Thyroid gland (tissue), 4 donors: ENCODE results near the gene TMSB4X. TPM values are rescaled to one million over a fixed set of nuclear protein-coding genes. Genes with fewer than 3 reads are reported as not detected.

Experiments used
- DNase-seq, 2 donors: peaks; one replicate each; pipeline ENCODE4 v3.0.0-alpha.2; 2019
- H3K27ac ChIP-seq, 3 donors: fragments of 200-600 bp; sonication (generic); 1 replicate in 2 of 3; 2 replicates in 1 of 3; pipeline ENCODE4 v1.5.1; 2016 to 2019; ENCODE audit warnings: mild to moderate bottlenecking in 1 of 3, moderate library complexity in 1 of 3
- H3K27me3 ChIP-seq: fragments of 200-600 bp; sonication (generic); one replicate; pipeline ENCODE4 v1.5.1; 2019
- H3K36me3 ChIP-seq, 2 donors: fragments of 200-600 bp; sonication (generic); one replicate each; pipeline ENCODE4 v1.5.1; 2016 to 2019
- H3K4me1 ChIP-seq, 2 donors: fragments of 200-600 bp; sonication (generic); one replicate each; pipeline ENCODE4 v1.5.1; 2017 to 2019
- H3K4me3 ChIP-seq, 3 donors: fragments of 200-600 bp; sonication (generic); replicated peaks in 1 of 3; 1 replicate in 2 of 3; 2 replicates in 1 of 3; pipeline ENCODE4 v1.5.1; 2016; ENCODE audit warnings: mild to moderate bottlenecking in 1 of 3
- H3K9me3 ChIP-seq: fragments of 200-600 bp; sonication (generic); one replicate; pipeline ENCODE4 v1.5.1; 2017
- CTCF ChIP-seq, 6 experiments: fragments of 200-600 bp in 3 of 6; fragments of 450-650 bp in 3 of 6; sonication (generic) in 3 of 6; IDR thresholded peaks; one replicate each; pipeline ENCODE4 v1.5.1; 2016 to 2019; ENCODE audit warnings: antibody characterized with exemption in 6 of 6, mild to moderate bottlenecking in 2 of 6, inconsistent platforms in 1 of 6, moderate library complexity in 1 of 6
- POLR2A ChIP-seq, 2 donors: fragments of 450-650 bp; IDR thresholded peaks; one replicate each; pipeline ENCODE4 v1.6.1; 2017; ENCODE audit warnings: antibody characterized with exemption in 2 of 2, mild to moderate bottlenecking in 2 of 2, moderate library complexity in 1 of 2
- WGBS, 2 donors: methylation state at CpG; one replicate each; pipeline ENCODE4 v1.1.5; 2017; 5-methylcytosine and 5-hydroxymethylcytosine counted together
- intact Hi-C: fragments of 100-400 bp; cut with DNase I; formaldehyde crosslinking; loops from one replicate; pipeline ENCODE4 v1.15.1; 2023
- total RNA-seq, 4 donors: library from RNA; depleted of rRNA; stranded (reverse); fragments of >200 nt; gene quantifications; one replicate each; pipeline ENCODE4 v1.2.3, GENCODE V29; 2016

Gene TMSB4X
- total RNA-seq, 4 donors from 2014 or later, result 854 to 2,672 (median 1,302) TPM

- intact Hi-C loops, result no loop called here
Observed at GRCh38 chrX:12966151-12966550, 8.8 kb upstream of the TMSB4X start.

DNA sequence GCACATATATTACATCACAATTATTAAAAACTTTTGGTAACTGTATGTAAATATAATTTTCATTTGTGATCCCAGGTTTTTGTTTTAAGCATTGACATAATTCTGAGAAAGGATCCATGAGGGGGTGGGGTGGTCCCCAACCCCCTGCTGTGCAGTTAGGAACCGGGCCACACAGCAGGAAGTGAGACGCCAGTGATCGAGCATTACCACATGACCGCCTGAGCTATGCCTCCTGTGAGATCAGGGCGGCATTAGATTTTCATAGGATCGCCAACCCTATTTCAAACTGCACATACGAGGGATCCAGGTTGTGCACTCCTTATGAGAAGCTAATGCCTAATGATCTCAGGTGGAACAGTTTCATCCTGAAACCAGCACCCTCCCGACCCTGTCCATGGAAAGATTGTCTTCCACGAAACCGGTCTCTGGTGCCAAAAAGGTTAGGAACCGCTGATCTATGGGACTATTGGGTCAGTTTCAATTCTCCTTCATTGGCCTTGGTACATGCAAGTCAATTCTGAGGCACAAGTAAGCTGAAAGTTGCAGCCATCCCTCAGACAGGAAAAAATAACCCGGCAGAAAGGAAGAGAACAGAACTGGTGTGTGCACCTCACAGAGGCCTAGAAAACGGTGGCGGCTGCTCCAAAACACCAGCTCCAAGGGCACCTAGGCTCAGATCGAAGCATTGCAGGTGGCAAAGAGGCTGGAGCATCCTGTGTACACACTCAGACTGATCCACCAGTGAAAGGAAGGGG is 7.0 kb upstream of the TMSB4X start:
- 74 to 83% methylated on average over 5 to 13 of the region's 15 CpGs for WGBS, 2 donors
- intact Hi-C loops, result no loop called here
- no peak overlapping the region for H3K27ac ChIP-seq
- no peaks in the 10 kb centered on the region for H3K36me3 ChIP-seq
- no peaks in the 10 kb centered on the region for H3K27me3 ChIP-seq
- no peak for DNase-seq
- H3K9me3 ChIP-seq, result no peaks in the 10 kb centered on the region
- H3K4me3 ChIP-seq, result no peak overlapping the region
- TF ChIP-seq POLR2A (IDR thresholded peaks at IDR 0.05) (no peak), CTCF (IDR thresholded peaks at IDR 0.05) (no peak)
- H3K4me1 ChIP-seq, result no peaks in the 10 kb centered on the region

More at GRCh38 chrX:12966151-12966550, 8.8 kb upstream of the TMSB4X start:
- H3K9me3 ChIP-seq, result no peaks in the 10 kb centered on the region
- H3K4me1 ChIP-seq, result no peaks in the 10 kb centered on the region
- H3K27me3 ChIP-seq, result no peaks in the 10 kb centered on the region
- H3K27ac ChIP-seq, result no peak overlapping the region
- TF ChIP-seq CTCF (IDR thresholded peaks at IDR 0.05) (no peak), POLR2A (IDR thresholded peaks at IDR 0.05) (no peak)
- H3K4me3 ChIP-seq, result no peak overlapping the region
- no peaks in the 10 kb centered on the region for H3K36me3 ChIP-seq
- DNase-seq, result no peak
- WGBS, 2 donors, result 92% methylated on average over 1 of the region's 1 CpG

GRCh38 chrX:12970691-12971202 is 4.2 kb upstream of the TMSB4X start:
- Histone ChIP-seq H3K27ac (peak overlapping the region; percentile 30 to 69 (median 44)), H3K4me1 (no peaks in the 10 kb centered on the region), H3K27me3 (no peaks in the 10 kb centered on the region), H3K36me3 (no peaks in the 10 kb centered on the region), H3K9me3 (no peaks in the 10 kb centered on the region), H3K4me3 (no peak overlapping the region)
- 44 to 49% methylated on average over 11 of the region's 11 CpGs for WGBS, 2 donors
- intact Hi-C loops, result loop anchor here (10.0 kb wide), 1 partner anchor 514 kb away; no protein-coding TSS in a partner anchor
- TF ChIP-seq POLR2A (IDR thresholded peaks at IDR 0.05) (no peak), CTCF (IDR thresholded peaks at IDR 0.05) (peak in 1 of 6 experiments; percentile 16)
- DNase-seq, result no peak

GRCh38 chrX:12971282-12972003 is 3.5 kb upstream of the TMSB4X start:
- Histone ChIP-seq H3K36me3 (no peaks in the 10 kb centered on the region), H3K4me3 (no peak overlapping the region), H3K27me3 (no peaks in the 10 kb centered on the region), H3K4me1 (no peaks in the 10 kb centered on the region), H3K9me3 (no peaks in the 10 kb centered on the region), H3K27ac (peak overlapping the region; percentile 30 to 69 (median 44))
- intact Hi-C loops, result loop anchor here (10.0 kb wide), 1 partner anchor 513 kb away; no protein-coding TSS in a partner anchor
- DNase-seq, result no peak
- WGBS, 2 donors, result 62 to 77% methylated on average over 9 of the region's 12 CpGs
- TF ChIP-seq CTCF (IDR thresholded peaks at IDR 0.05) (no peak), POLR2A (IDR thresholded peaks at IDR 0.05) (no peak)
